Measurements from ENCODE around the gene FSTL1. TPM values are rescaled to one million over a fixed set of nuclear protein-coding genes. Genes with fewer than 3 reads are reported as not detected.
"Not testable (repeated sequence)": the region's sequence is repeated elsewhere in the genome, so short reads cannot be mapped to it uniquely, and the experiment has no call there.

FSTL1 gene
- total RNA-seq, 1 donor from 2014 or later = not detected

GRCh38 chr3:120382941-120383447 is 67.8 kb downstream of the FSTL1 start:
- no peak for DNase-seq (ENCODE audit: low spot score)
- Mint-ChIP-seq H3K27ac (no peak overlapping the region), H3K9me3 (no peaks in the 10 kb centered on the region), H3K4me1 (ENCODE audit: low read depth) (no peaks in the 10 kb centered on the region), H3K36me3 (ENCODE audit: low read depth) (no peaks in the 10 kb centered on the region), H3K27me3 (ENCODE audit: insufficient read depth) (peaks cover 5% of the 10 kb centered on the region), H3K4me3 (no peak overlapping the region)
- intact Hi-C loops (cut with micrococcal nuclease) = no loop called here

- no peaks in the 10 kb centered on the region for H3K36me3 Mint-ChIP-seq (ENCODE audit: low read depth)
- H3K4me3 Mint-ChIP-seq = no peak overlapping the region
- no peaks in the 10 kb centered on the region for H3K9me3 Mint-ChIP-seq
- DNase-seq (ENCODE audit: low spot score) = no peak
- no peak overlapping the region for H3K27ac Mint-ChIP-seq
- intact Hi-C loops (cut with micrococcal nuclease) = no loop called here
- H3K27me3 Mint-ChIP-seq (ENCODE audit: insufficient read depth) = peaks cover 5% of the 10 kb centered on the region
- H3K4me1 Mint-ChIP-seq (ENCODE audit: low read depth) = no peaks in the 10 kb centered on the region
Observed at GRCh38 chr3:120381503-120381902, 69.3 kb downstream of the FSTL1 start.

GRCh38 chr3:120377948-120378347 is 72.8 kb downstream of the FSTL1 start:
- H3K27me3 Mint-ChIP-seq (ENCODE audit: insufficient read depth); DNase-seq (ENCODE audit: low spot score); H3K9me3 Mint-ChIP-seq; H3K36me3 Mint-ChIP-seq (ENCODE audit: low read depth); H3K27ac Mint-ChIP-seq; H3K4me3 Mint-ChIP-seq; H3K4me1 Mint-ChIP-seq (ENCODE audit: low read depth); intact Hi-C loops (cut with micrococcal nuclease): not testable (repeated sequence)

GRCh38 chr3:120370463-120370862 is 80.3 kb downstream of the FSTL1 start:
- H3K27me3 Mint-ChIP-seq (ENCODE audit: insufficient read depth) = peaks cover 12% of the 10 kb centered on the region
- H3K27ac Mint-ChIP-seq = no peak overlapping the region
- no peak for DNase-seq (ENCODE audit: low spot score)
- no peak overlapping the region for H3K4me3 Mint-ChIP-seq
- H3K4me1 Mint-ChIP-seq (ENCODE audit: low read depth) = no peaks in the 10 kb centered on the region
- H3K9me3 Mint-ChIP-seq = no peaks in the 10 kb centered on the region
- H3K36me3 Mint-ChIP-seq (ENCODE audit: low read depth) = no peaks in the 10 kb centered on the region
- intact Hi-C loops (cut with micrococcal nuclease) = no loop called here

GRCh38 chr3:120369037-120369467 is 81.7 kb downstream of the FSTL1 start:
- H3K4me3 Mint-ChIP-seq = no peak overlapping the region
- intact Hi-C loops (cut with micrococcal nuclease) = no loop called here
- no peak for DNase-seq (ENCODE audit: low spot score)
- peaks cover 12% of the 10 kb centered on the region for H3K27me3 Mint-ChIP-seq (ENCODE audit: insufficient read depth)
- no peak overlapping the region for H3K27ac Mint-ChIP-seq
- H3K4me1 Mint-ChIP-seq (ENCODE audit: low read depth) = no peaks in the 10 kb centered on the region
- no peaks in the 10 kb centered on the region for H3K36me3 Mint-ChIP-seq (ENCODE audit: low read depth)
- no peaks in the 10 kb centered on the region for H3K9me3 Mint-ChIP-seq

- H3K27me3 Mint-ChIP-seq (ENCODE audit: insufficient read depth) = peaks cover 14% of the 10 kb centered on the region
- intact Hi-C loops (cut with micrococcal nuclease) = no loop called here
- H3K4me1 Mint-ChIP-seq (ENCODE audit: low read depth) = no peaks in the 10 kb centered on the region
- H3K27ac Mint-ChIP-seq = no peak overlapping the region
- H3K4me3 Mint-ChIP-seq = no peak overlapping the region
- no peak for DNase-seq (ENCODE audit: low spot score)
- no peaks in the 10 kb centered on the region for H3K9me3 Mint-ChIP-seq
- no peaks in the 10 kb centered on the region for H3K36me3 Mint-ChIP-seq (ENCODE audit: low read depth)
Observed at GRCh38 chr3:120368172-120368571, 82.6 kb downstream of the FSTL1 start.

- no peak for DNase-seq (ENCODE audit: low spot score)
- Mint-ChIP-seq H3K9me3 (no peaks in the 10 kb centered on the region), H3K4me1 (ENCODE audit: low read depth) (no peaks in the 10 kb centered on the region), H3K4me3 (no peak overlapping the region), H3K36me3 (ENCODE audit: low read depth) (no peaks in the 10 kb centered on the region), H3K27ac (no peak overlapping the region), H3K27me3 (ENCODE audit: insufficient read depth) (peaks cover 25% of the 10 kb centered on the region)
- intact Hi-C loops (cut with micrococcal nuclease) = no loop called here
Observed at GRCh38 chr3:120364821-120365220, 86.0 kb downstream of the FSTL1 start.

- no peaks in the 10 kb centered on the region for H3K36me3 Mint-ChIP-seq (ENCODE audit: low read depth)
- no peak for DNase-seq (ENCODE audit: low spot score)
- peaks cover 27% of the 10 kb centered on the region for H3K27me3 Mint-ChIP-seq (ENCODE audit: insufficient read depth)
- no peaks in the 10 kb centered on the region for H3K4me1 Mint-ChIP-seq (ENCODE audit: low read depth)
- no peak overlapping the region for H3K4me3 Mint-ChIP-seq
- intact Hi-C loops (cut with micrococcal nuclease) = no loop called here
- no peak overlapping the region for H3K27ac Mint-ChIP-seq
- no peaks in the 10 kb centered on the region for H3K9me3 Mint-ChIP-seq
Observed at GRCh38 chr3:120364101-120364500, 86.7 kb downstream of the FSTL1 start.

- intact Hi-C loops (cut with micrococcal nuclease) = loop anchor here (1.0 to 10.0 kb wide), 2 partner anchors 114 to 437 kb away; no protein-coding TSS in a partner anchor
- H3K27ac Mint-ChIP-seq = no peak overlapping the region
- H3K9me3 Mint-ChIP-seq = no peaks in the 10 kb centered on the region
- no peak for DNase-seq (ENCODE audit: low spot score)
- H3K4me1 Mint-ChIP-seq (ENCODE audit: low read depth) = no peaks in the 10 kb centered on the region
- no peak overlapping the region for H3K4me3 Mint-ChIP-seq
- H3K36me3 Mint-ChIP-seq (ENCODE audit: low read depth) = no peaks in the 10 kb centered on the region
- peaks cover 54% of the 10 kb centered on the region for H3K27me3 Mint-ChIP-seq (ENCODE audit: insufficient read depth)
Observed at GRCh38 chr3:120357807-120358206, 93.0 kb downstream of the FSTL1 start.

- intact Hi-C loops (cut with micrococcal nuclease) = loop anchor here (10.0 kb wide), 1 partner anchor 439 kb away; no protein-coding TSS in a partner anchor
- H3K27me3 Mint-ChIP-seq (ENCODE audit: insufficient read depth) = peaks cover 59% of the 10 kb centered on the region
- no peaks in the 10 kb centered on the region for H3K4me1 Mint-ChIP-seq (ENCODE audit: low read depth)
- H3K36me3 Mint-ChIP-seq (ENCODE audit: low read depth) = no peaks in the 10 kb centered on the region
- H3K9me3 Mint-ChIP-seq = no peaks in the 10 kb centered on the region
- H3K4me3 Mint-ChIP-seq = no peak overlapping the region
- no peak overlapping the region for H3K27ac Mint-ChIP-seq
- no peak for DNase-seq (ENCODE audit: low spot score)
Observed at GRCh38 chr3:120355486-120355885, 95.3 kb downstream of the FSTL1 start.

GRCh38 chr3:120353463-120353862 is 97.3 kb downstream of the FSTL1 start:
- H3K27ac Mint-ChIP-seq = no peak overlapping the region
- H3K27me3 Mint-ChIP-seq (ENCODE audit: insufficient read depth) = peaks cover 57% of the 10 kb centered on the region
- no peaks in the 10 kb centered on the region for H3K36me3 Mint-ChIP-seq (ENCODE audit: low read depth)
- peaks cover 9% of the 10 kb centered on the region for H3K4me1 Mint-ChIP-seq (ENCODE audit: low read depth)
- H3K4me3 Mint-ChIP-seq = no peak overlapping the region
- intact Hi-C loops (cut with micrococcal nuclease) = loop anchor here (10.0 kb wide), 1 partner anchor 441 kb away; no protein-coding TSS in a partner anchor
- H3K9me3 Mint-ChIP-seq = no peaks in the 10 kb centered on the region
- no peak for DNase-seq (ENCODE audit: low spot score)

- no peak for DNase-seq (ENCODE audit: low spot score)
- Mint-ChIP-seq H3K27ac (no peak overlapping the region), H3K4me3 (no peak overlapping the region), H3K27me3 (ENCODE audit: insufficient read depth) (peaks cover 48% of the 10 kb centered on the region), H3K36me3 (ENCODE audit: low read depth) (peaks cover 9% of the 10 kb centered on the region), H3K4me1 (ENCODE audit: low read depth) (peaks cover 21% of the 10 kb centered on the region), H3K9me3 (no peaks in the 10 kb centered on the region)
- intact Hi-C loops (cut with micrococcal nuclease) = loop anchor here (10.0 kb wide), 1 partner anchor 443 kb away; no protein-coding TSS in a partner anchor
Observed at GRCh38 chr3:120352017-120352416, 98.8 kb downstream of the FSTL1 start.

GRCh38 chr3:120350401-120350941 is 100.3 kb downstream of the FSTL1 start:
- intact Hi-C loops (cut with micrococcal nuclease) = loop anchor here (10.0 kb wide), 1 partner anchor 444 kb away; no protein-coding TSS in a partner anchor
- Mint-ChIP-seq H3K9me3 (no peaks in the 10 kb centered on the region), H3K27ac (no peak overlapping the region), H3K4me1 (ENCODE audit: low read depth) (peaks cover 33% of the 10 kb centered on the region), H3K27me3 (ENCODE audit: insufficient read depth) (peaks cover 37% of the 10 kb centered on the region), H3K4me3 (peak overlapping the region; percentile 54), H3K36me3 (ENCODE audit: low read depth) (peaks cover 18% of the 10 kb centered on the region)
- no peak for DNase-seq (ENCODE audit: low spot score)

GRCh38 chr3:120349855-120350125 is 101.0 kb downstream of the FSTL1 start:
- Mint-ChIP-seq H3K36me3 (ENCODE audit: low read depth) (peaks cover 18% of the 10 kb centered on the region), H3K27me3 (ENCODE audit: insufficient read depth) (peaks cover 31% of the 10 kb centered on the region), H3K4me3 (peak overlapping the region; percentile 92), H3K4me1 (ENCODE audit: low read depth) (peaks cover 40% of the 10 kb centered on the region), H3K9me3 (no peaks in the 10 kb centered on the region), H3K27ac (peak overlapping the region; percentile 83)
- no peak for DNase-seq (ENCODE audit: low spot score)
- intact Hi-C loops (cut with micrococcal nuclease) = loop anchor here (1.0 to 10.0 kb wide), 15 partner anchors 11 to 1085 kb away; partner anchors contain the start of genes ARHGAP31, CFAP91, GSK3B and GTF2E1

Data from activated T-helper 1 cell treated with anti-CD3 and anti-CD28 coated beads, Interleukin-12 subunit alpha, Interleukin-12 subunit beta, Interleukin-2, Interleukin-4 antibody, amounts not matched to agents 30 ng/mL and 10 ng/mL and 1 ng/mL, durations not matched to agents 14 hours and 24 hours and 36 hours (primary cell).